WI38 (cell line): ENCODE results near the gene CNTFR.

Source experiments
- H3K4me3 ChIP-seq: 2 replicates; pipeline ENCODE4 v1.5.1; 2011; ENCODE audit warnings: low read depth, mild to moderate bottlenecking, control low read depth, low read length
- CTCF ChIP-seq: IDR thresholded peaks from 2 replicates; pipeline ENCODE4 v1.5.1; 2012; ENCODE audit warnings: low read depth, mild to moderate bottlenecking, control low read depth, low read length

CNTFR gene

GRCh38 chr9:34573599-34574325 is 15.8 kb downstream of the CNTFR start:
- TF ChIP-seq CTCF: no peak
- no peak overlapping the region for H3K4me3 ChIP-seq

GRCh38 chr9:34572628-34573027 is 16.9 kb downstream of the CNTFR start:
- TF ChIP-seq CTCF: no peak

GRCh38 chr9:34572092-34572491 is 17.4 kb downstream of the CNTFR start:
- H3K4me3 ChIP-seq: no peak overlapping the region
- TF ChIP-seq CTCF: no peak

More at GRCh38 chr9:34572628-34573027, 16.9 kb downstream of the CNTFR start:
- H3K4me3 ChIP-seq: no peak overlapping the region

GRCh38 chr9:34571481-34571810 is 18.1 kb downstream of the CNTFR start:
- H3K4me3 ChIP-seq: no peak overlapping the region
- no peak for TF ChIP-seq CTCF

- no peak for TF ChIP-seq CTCF
Measured at GRCh38 chr9:34570809-34571480, 18.6 kb downstream of the CNTFR start.

GRCh38 chr9:34570376-34570775 is 19.1 kb downstream of the CNTFR start:
- TF ChIP-seq CTCF: no peak

More at GRCh38 chr9:34570809-34571480, 18.6 kb downstream of the CNTFR start:
- no peak overlapping the region for H3K4me3 ChIP-seq

GRCh38 chr9:34568774-34569173 is 20.8 kb downstream of the CNTFR start:
- TF ChIP-seq CTCF: no peak
- no peak overlapping the region for H3K4me3 ChIP-seq

More at GRCh38 chr9:34570376-34570775, 19.1 kb downstream of the CNTFR start:
- H3K4me3 ChIP-seq: no peak overlapping the region
